CD4-positive, alpha-beta T cell treated with Interleukin-17A for 1 hour (primary cell): ENCODE results near the gene ALDH1L1.
"Not testable (repeated sequence)": the region's sequence is repeated elsewhere in the genome, so short reads cannot be mapped to it uniquely, and the experiment has no call there.

ENCODE experiments used
- DNase-seq: peaks from one replicate; pipeline ENCODE4 v3.0.0-alpha.2; 2020

ALDH1L1 gene

GRCh38 chr3:126077754-126078153 is 102.6 kb downstream of the ALDH1L1 start:
- DNase-seq = no peak

GRCh38 chr3:126076140-126076539 is 104.2 kb downstream of the ALDH1L1 start:
- no peak for DNase-seq

GRCh38 chr3:126070146-126070545 is 110.2 kb downstream of the ALDH1L1 start:
- no peak for DNase-seq

DNA sequence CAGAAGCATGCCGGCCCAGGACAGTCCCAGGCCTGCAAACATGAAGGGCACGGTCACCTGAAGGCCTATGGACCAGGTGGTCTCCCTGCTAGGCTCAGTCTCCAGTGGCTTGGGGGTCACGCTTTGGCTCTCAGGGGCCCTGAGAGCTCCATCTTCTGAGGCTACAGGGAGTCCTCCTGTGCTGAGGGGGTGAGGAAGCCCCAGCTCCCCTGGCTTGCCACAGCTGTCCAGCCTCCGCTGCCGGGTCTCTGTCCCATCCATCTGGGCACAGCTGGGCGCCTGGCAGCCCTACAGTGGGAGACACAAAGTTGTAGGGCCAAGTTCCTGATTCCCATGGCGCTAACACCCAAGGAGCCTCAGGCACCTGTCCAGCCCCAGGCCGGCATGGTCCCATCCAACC is 112.4 kb downstream of the ALDH1L1 start:
- DNase-seq = no peak

DNA sequence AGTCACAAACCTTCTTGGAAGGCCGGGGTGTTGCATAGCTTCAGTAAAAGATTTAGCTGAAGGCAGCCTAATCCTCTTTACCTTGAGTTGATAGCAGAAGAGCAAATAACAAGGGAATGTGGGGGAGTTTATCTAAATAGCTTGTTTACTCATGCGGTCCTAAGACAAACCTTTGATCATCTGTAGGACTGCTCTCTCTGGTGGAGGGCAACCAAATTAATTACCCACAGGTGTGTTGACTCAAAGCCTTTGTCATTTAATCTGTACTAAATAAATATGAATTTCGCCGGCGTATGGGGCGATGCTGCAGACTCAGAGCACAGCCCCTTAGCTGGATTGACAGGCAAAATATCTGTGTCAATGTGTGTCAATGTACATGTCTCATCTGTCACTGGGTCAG is 113.7 kb downstream of the ALDH1L1 start:
- not testable (repeated sequence) for DNase-seq

DNA sequence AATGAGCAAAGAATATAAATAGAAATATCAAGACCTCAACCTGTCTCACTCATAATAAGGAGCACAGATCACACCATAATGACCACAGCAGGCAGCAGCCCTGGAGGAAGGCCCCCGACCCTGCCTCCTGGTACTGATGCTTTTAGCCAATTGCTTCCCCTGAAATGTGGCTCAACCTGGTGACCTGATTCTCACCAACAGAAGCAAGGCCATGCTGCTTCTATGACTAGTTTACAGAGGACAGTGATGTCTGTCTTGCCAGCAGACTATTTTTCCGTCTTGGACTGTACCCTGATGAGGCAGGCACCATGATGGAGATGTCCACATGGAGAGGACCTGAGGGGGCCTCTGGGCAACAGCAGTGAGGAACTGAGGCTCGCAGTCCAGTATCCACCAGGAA is 114.5 kb downstream of the ALDH1L1 start:
- no peak for DNase-seq

GRCh38 chr3:126064627-126065258 is 115.6 kb downstream of the ALDH1L1 start:
- DNase-seq = no peak

DNA sequence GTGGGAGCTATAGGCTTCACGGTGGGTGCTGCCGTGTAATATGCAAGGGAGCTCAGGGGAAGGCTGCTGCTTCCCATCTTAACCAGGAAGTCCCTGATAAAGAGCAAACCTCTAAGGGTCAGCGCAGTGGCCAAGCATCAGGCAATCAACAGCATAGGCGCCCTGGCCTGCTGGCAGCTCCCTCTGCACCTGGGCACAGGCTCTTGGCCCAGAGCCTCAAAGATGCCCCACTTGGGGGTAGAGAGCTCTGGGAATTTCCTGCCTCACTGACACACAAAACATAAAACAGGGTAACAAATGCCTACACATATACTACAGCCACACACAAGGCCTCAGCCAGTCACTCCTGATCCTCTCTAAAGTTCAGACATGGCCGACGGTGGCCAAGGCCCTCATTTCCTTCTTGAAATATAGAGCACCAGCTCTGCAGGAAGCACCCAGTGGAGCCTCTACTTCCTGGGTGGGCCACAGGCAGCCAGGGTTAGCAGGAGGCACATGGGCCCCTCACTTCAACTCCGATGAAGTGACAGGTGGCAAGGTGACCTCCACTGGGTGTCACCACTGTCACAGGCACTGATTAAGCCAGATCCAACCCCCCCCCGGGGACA is 116.9 kb downstream of the ALDH1L1 start:
- DNase-seq = no peak

DNA sequence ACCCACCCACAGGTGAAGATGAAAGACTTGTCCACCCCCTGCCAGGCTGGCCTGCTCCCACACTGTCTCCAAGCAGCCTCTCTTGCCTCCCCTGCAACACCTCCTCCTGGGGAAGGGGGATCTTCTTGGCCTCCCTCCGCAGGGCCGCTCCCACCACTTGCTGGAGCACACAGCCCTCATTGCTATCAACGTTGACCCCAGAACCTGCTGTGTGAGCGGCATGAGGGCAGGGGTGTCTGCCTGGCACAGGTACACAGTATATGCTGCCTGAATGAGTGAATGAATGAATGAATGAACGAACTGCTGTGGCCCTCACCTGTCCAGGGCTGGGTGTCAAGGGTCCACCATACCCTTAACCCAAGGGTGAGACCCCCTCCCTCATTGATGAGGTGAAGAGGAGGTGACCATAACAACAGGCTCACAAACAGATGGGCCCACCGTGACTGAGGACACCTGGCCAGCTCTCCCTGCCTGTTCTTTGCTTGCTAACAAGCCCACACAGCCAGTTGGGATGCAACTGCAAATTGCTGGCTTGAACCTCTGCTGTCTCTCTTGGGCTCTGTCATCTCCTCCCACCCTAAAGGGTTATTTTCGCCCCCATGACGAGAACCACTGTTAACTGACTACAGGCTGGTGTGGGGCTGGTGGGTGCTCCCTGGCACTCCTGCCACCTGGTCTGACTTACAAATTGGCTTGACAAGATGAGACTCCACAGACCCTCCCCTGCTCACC is 118.9 kb downstream of the ALDH1L1 start:
- no peak for DNase-seq

DNA sequence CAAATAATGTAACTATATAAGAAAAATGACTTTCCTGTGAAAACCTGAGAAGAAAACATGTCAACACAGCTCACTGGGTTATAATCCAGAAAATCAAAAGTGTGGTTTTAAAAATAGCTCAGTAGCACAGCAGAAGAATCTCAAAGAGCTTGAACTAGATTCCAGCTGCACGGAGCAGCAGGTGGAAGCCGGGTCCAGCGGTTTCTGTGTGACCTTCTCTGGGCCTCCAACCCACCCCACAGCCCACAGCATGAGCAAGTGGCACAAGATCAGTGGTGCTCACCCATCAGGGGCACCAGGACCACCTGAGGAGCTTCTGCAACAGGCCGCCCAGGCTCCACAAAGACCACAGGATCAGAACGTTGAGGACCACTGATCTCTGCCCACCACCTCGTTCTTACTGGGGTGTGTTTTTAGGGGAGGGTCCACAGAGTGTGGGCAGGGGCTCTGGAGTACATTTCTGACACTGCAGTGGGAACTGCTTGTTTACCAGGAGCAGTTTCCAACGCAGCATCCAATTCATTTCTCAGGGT is 119.7 kb downstream of the ALDH1L1 start:
- DNase-seq = no peak

DNA sequence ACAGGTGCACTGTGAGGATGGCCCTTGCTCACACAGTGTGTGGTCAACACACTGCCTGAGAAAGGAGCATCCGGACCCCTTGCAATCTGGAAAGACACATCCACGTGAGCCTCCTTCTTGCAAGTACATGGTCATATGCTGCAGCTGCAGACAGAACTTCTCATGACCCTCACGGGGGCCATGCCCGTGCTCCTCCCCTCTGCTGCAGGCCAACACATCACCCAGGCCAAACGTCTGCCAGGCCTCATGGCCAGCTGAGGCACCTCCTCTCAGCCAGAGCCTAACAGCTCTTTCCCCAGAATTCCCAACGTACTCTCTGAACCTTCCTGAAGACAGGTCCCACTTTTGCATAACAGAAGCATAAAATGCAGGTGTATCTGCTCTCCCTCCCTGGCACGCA is 121.7 kb downstream of the ALDH1L1 start:
- no peak for DNase-seq

DNA sequence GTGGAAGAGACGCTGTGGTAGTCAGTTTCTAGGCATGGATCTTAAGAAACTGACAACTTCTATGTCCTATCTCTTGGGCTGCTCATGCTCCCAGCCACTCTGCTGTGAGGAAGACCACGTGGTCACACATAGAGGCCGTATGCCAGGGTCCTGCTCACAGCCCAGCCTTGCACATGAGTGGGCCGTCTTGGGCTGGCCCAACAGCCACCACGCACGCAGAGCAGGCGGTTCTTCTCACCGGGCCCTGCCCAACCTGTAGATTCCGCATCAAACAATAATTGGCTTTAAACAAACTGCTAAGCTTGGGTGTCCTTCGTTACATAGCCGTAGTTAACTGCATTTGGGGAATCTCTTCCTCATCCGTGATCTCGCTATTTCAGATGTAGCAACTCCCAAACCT is 122.5 kb downstream of the ALDH1L1 start:
- no peak for DNase-seq

GRCh38 chr3:126057501-126057819 is 122.9 kb downstream of the ALDH1L1 start:
- DNase-seq = no peak

DNA sequence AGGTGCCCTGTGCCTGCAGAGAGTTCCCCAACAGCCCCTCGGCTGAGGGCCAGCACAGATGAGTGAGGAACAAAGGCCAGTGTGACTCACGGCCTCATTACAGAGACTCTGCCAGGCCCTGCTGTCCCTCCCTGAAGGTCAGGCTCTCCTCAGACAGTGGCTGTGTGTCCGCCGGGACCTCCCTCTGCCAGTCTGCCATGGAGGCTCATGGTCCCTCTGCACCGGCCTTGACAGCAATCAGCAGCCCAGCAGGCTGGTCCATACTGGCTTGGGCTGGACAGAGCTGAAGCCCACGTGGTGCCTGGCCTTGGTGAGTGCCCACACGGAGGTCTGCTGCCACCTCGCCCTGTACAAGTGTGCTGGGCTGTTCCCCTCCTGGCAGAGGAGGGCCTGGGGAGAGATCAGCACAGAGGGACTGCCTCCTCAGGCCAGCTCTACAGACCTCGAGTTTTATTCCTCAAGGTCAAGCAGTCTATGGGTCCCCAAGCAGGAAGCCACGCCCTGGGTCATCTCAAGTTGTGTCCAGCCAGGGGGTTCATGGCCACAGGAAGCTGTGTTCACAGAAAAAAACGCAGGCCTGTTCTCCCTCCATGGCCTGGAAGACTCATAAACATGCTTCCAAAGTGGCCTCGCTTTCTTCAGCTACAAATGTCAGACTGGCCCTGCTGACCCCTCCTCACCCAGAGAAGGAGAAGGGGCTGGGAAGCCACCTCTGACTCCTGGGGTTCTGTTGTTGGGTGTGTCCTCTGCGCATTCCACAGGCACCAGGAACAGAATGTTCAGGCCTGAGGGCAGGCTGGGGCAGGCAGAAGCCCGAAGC is 123.5 kb downstream of the ALDH1L1 start:
- no peak for DNase-seq

DNA sequence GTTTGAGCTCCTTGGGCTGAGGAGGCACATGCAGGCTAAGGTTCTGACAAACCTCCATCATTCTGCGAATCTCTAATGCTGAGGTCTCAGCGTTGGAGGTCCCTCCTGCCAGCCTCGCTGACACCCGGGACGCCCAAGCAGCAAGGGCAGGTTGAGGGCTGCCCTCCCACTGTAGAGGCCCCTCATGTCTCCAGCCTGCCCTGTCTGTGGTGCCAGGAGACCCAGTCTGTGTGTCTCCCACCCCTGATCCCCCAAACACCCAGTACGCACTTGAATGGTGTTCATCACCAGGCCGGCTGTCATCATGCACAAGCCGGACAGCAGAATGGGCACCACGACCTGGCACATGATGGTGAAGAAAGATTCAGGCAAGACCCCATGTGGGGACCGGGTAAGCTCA is 124.3 kb downstream of the ALDH1L1 start:
- no peak for DNase-seq

GRCh38 chr3:126054870-126055269 is 125.5 kb downstream of the ALDH1L1 start:
- DNase-seq = no peak

GRCh38 chr3:126053949-126054569 is 126.3 kb downstream of the ALDH1L1 start:
- DNase-seq = no peak
